ENCODE results near the gene AP5Z1.
A peak's percentile ranks its signal among the peaks of the same experiment; 100 is the strongest.
"Not testable (repeated sequence)": the region's sequence is repeated elsewhere in the genome, so short reads cannot be mapped to it uniquely, and the experiment has no call there.

AP5Z1 gene

DNA sequence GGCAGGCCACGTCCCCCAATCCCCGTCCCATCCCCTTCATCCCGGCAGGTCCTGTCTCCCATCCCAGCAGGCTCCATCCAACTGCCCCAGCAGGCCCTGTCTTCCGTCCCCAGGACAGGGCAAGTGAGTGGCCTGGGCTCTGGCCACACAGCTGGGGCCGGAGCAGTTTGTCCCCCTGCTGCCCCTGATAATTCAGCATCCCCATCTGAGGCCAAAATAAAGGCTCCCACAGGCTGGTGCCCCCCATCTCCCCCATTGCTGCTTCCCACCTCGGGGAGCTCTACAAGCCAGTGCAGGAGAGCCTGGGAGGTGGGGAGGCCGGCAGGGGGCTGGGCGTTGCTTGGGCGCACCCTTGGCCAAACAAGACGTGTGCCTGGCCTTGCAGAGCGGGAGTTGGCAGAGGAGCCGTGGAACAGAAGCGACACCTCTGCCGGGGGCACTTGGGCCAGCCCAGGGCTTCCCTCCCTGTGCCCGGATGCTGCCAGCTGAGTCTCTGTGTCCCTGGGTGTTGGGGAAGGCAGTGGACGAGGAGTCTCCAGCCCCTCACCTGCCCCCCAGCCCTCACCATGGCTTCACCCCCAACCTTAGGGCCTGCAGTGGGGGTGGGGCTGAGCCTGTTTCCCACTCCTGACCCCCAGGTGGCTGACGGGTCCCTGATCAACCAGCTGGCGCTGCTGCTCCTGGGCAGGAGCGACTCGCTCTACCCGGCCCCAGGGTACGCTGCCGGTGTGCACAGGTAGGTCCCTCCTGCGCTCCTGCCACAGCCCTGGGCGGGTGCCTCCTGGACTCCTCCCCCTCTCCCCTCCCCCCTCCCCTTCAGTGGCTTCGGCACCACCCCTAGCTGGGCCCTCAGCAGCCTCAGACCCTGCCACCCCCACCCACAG lies 14.0 kb downstream of the AP5Z1 start:
- DNase-seq = no peak

DNA sequence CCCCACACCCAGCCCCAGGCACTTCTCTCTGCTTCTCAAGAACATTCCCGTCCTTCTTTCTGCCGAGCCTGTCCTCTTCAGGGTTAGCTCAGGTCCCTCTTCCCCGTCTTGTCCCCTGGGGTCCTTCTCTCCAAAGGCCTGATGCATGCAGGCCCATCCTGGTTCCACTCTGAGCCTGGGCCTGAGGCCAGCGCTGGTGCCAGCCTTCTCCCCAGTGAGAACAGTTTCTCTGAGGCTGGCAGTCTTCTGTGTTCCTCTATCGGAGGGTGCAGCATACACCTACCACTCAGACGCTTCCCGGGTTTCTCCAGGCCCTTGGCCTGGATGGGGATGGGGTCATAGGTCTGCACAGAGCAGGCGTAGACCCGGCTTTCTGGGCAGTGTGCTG lies 14.6 kb downstream of the AP5Z1 start:
- no peak for DNase-seq

DNA sequence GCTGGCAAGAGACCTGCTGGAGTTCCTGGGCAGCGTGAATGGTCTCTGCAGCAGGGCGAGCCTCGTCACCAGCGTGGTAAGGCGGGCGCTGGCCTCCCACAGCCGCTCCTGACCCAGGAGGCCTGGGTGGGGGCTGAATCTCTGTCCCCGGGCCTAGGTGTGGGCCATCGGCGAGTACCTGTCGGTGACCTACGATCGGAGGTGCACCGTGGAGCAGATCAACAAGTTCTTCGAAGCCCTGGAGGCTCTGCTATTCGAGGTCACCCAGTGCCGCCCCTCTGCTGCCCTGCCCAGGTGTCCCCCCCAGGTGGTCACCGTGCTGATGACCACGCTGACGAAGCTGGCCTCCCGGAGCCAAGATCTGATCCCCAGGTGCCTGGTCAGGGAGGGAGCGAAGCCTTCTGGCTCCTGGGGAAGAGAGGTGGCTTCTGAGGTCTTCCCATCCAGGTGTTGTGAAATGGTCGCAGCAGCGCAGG lies 15.1 kb downstream of the AP5Z1 start:
- DNase-seq = no peak

DNA sequence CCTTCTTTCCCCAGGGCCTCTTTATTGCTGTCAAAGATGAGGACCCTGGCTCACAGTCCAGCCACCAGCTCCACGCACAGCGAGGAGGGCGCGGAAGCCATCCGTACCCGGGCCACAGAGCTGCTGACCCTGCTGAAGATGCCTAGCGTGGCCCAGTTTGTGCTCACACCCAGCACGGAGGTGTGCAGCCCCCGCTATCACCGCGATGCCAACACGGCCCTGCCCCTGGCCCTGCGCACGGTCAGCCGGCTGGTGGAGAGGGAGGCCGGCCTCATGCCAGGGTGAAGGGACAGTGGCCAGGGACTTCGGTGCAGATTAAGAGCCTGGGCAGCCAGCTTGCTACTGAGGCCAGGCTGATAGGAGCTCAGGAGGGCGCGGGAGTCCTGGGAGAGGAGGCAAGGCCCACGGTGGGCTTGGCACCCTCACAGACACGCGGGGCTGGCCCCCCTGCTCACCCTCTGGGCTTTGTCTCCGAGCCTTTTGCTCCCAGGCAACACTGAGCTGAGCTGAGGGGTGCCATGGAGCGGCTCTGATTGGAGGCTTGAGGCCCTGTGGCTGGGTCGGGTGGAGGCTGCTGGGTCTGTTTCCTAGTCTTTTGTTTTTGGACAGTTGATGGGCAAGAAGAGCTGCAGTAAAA lies 15.8 kb downstream of the AP5Z1 start:
- DNase-seq = no peak

DNA sequence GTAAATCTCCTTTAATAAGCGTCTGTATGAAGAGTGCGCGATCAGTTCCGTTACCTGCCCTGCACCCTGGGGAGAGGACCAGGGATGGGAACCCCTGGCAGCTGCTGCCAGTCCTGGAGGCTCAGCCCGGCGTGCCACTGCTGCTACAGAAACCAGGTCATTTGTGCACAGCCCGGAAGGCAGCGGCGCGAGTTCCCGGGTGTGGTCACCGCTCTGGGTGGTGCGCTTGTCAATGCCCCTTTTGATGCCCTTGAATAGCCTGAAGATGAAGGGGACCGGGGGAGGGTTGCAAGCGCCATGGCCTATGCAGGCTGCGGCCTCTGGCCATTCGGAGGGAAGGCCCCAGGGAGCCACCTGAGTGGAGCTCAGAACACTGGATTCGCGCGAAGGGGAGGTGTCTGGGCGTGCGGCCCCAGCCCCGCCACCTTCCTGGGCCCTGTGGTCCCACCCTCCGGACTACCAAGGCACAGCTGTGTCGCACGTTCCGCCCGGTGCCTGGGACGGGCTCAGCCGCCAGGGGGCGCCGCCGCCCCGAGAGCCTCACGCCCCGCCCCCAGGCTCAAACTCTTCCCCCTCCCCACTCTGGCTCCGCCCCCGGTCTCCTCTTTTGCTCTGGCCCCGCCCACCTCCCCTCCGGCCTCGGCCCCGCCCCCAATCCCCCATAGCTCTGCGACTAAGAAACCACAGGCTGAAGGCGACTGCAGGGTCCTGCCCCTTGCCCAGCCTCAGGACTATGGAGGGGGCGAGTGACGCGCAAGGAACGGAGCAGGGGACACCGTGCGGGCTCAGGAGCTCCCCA lies 16.5 kb downstream of the AP5Z1 start:
- DNase-seq = peak; percentile 89 to 91

DNA sequence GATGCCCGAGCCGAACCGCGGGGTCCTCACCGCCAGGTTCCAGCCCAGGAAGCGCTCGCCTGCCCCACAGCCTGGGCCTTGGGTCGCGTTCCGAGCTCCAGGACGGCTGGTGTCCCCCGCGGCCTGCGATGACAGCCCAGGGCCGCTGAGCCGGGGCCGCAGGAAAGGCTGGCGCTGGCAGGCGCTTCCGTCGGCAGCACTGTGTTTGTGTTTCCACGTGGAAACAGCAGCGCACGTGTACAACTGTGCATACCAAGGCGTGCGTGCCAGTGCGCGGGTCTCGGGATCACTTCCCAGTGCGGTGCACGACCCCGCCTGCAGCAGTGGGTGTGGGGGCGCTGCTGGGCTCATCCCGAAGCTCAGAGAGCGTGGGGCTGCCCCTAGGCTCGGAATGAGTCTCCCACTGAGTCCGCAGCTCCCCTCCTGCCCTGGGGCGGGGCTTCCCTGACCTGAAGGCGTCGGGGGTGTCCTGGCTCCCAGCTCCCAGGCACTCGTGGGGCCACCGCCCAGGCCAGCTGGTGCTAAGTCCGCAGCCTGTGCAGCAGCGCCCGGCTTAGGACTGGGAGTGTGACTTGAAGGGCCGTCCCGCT lies 17.2 kb downstream of the AP5Z1 start:
- peak in 1 of 2 experiments; percentile 34 for DNase-seq

DNA sequence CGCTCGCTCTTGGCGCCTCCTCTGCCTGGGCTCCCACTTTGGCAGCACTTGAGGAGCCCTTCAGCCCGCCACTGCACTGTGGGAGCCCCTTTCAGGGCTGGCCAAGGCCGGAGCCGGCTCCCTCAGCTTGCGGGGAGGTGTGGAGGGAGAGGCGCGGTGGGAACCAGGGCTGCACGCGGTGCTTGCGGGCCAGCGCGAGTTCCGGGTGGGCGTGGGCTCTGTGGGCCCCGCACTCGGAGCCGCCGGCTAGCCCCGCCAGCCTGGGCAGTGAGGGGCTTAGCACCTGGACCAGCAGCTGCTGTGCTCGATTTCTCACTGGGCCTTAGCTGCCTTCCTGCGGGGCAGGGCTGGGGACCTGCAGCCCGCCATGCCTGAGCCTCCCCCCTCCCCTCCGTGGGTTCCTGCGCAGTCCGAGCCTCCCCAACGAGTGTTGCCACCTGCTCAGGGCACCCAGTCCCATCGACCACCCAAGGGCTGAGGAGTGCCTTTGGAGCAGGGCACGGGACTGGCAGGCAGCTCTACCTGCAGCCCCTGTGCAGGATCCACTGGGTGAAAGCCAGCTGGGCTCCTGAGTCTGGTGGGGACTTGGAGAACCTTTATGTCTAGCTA lies 18.1 kb downstream of the AP5Z1 start:
- DNase-seq = not testable (repeated sequence)

DNA sequence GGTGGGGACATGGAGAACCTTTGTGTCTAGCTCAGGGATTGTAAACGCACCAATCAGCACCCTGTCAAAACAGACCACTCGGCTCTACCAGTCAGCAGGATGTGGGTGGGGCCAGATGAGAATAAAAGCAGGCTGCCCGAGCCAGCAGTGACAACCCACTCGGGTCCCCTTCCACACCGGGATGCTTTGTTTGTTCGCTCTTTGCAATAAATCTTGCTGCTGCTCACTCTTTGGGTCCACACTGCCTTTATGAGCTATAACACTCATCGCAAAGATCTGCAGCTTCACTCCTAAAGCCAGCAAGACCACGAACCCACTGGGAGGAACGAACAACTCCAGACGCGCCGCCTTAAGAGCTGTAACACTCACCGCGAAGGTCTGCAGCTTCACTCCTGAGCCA lies 18.7 kb downstream of the AP5Z1 start:
- not testable (repeated sequence) for DNase-seq

DNA sequence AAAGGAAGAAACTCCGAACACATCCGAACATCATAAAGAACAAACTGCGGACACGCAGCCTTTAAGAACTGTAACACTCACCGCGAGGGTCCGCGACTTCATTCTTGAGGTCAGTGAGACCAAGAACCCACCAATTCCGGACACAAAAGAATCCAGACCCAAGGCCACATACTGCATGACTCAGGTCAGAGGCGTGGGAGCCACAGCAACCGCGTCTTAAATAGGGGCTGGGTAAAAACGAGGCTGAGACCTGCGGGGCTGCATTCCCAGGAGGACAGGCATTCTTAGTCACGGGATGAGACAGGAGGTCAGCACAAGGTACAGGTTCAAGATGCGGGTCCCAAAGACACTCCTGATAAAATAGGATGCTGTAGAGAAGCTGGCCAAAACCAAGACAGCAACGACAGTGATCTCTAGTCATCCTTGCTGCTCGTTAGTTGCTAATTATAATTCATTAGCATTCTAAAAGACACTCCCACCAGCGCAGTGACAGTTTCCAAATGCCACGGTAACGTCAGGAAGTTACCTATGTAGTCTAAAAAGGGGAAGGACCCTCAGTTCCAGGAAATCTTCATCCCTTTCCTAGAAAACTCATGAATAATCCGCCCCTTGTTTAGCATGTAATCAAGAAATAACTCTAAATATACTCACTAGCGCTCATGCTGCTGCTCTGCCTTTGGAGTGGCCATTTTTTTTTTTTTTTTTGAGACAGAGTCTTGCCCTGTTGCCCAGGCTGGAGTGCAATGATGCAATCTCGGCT lies 19.3 kb downstream of the AP5Z1 start:
- no peak for DNase-seq

DNA sequence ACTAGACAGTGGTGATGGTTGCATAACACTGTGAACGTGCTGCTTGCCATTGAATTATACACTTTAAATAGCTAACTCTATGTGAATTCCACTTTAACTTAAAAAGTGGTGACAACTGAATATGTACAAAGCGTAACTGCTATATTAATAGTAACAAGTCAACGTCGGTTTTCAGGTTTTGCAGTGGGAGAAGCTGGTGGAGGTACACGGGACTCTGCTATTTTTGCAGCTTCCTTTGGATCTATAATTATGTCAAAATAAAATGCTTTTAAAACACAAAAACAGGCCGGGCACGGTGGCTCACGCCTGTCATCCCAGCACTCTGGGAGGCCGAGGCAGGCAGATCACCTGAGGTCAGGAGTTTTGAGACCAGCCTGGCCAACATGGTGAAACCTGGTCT lies 21.0 kb downstream of the AP5Z1 start:
- DNase-seq = no peak

DNA sequence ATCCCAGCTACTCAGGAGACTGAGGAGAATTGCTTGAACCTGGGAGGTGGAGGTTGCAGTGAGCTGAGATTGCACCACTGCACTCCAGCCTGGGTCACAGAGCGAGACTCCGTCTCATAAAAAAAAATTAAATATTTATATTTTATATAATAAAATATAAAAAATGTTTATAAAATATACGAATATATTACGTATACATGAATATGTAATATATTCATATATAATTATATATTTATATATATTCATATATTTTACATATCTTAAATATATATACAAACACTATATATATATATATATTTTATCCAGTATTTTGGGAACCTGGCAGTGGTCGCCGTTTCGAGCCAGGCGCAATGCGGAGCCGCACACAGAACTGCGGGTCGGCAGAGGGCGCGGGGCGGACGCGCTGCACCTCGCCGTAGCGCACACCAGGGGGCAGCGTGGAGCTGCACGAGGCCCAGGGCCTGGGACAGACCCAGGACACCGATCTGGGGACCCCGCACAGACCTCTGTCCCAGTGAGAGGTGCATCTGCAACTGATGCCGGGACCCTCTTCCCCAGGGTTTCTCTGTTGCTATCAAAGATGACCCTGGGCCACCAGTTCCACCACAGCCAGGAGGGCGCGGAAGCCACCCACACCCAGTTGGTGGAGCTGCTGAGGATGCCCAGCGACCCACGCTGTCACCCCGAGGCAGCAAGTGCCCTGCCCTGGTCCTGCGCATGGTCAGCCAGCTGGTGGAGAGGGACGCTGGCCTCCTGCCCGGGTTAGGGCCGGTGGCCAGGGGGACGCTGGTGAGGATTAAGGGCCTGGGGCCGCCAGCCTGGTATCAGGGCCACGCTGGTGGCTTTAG lies 22.7 kb downstream of the AP5Z1 start:
- DNase-seq = peak; percentile 82 to 85

DNA sequence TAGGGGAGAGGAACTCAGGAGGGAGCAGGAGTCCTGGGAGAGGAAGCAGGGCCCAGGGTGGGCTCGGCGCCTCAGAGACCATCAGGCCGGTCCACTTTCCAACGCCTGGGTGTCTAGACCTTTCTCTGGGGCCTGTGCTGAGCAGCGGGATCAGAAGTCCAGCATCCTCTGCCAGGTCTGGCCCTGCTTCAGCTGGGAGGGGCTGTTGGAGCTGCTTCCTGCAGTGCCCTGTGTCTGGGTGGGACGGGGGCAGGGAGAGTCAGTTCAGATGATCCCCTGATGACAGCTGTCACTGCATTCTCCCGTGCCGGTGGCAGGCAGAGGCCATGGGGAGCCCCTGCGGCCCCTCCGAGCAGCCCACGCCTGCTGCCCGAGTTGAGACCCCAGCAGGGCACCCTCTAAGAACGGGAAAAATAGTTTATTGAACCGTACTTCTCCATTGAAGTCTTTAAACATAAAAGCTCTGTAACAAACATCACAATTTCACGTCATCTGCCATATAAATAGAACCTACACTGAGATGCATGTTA lies 23.3 kb downstream of the AP5Z1 start:
- DNase-seq = no peak

DNA sequence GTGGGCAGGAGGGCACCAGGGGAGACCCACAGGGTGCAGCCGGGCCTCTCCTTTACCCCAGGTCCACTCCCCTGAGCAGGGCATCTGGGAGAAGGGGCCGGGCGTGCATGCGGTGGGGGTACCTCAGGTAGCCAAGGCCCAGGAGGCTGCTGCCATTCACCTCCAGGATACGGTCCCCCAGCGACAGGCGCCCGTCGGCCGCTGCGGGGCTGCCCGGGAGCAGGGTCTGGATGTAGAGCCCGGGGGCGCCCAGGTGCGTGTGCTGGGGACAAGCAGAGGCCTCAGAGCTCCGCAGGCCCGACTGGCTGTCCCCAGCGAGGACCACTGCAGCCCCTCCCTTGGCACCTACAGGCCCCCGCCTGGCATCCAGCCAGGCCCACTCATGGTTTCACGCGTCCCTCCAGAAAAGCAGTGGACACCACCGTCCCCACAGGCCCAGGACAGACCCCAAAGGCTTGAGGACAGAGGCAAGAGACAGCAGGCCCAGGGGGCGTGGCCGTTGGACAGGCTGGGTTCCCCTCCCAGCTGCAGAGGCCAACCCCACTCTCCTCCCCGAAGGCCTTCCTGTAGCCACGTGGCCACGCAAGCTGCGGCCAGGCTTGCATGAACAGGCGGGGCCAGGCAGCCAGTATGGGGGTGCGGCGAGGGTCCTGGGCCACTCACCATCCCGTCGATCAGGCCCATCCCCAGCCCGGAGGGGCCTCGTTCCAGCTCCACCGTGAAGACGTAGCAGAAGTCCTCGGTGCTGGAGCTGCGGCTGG lies 24.3 kb downstream of the AP5Z1 start:
- no peak for DNase-seq

DNA sequence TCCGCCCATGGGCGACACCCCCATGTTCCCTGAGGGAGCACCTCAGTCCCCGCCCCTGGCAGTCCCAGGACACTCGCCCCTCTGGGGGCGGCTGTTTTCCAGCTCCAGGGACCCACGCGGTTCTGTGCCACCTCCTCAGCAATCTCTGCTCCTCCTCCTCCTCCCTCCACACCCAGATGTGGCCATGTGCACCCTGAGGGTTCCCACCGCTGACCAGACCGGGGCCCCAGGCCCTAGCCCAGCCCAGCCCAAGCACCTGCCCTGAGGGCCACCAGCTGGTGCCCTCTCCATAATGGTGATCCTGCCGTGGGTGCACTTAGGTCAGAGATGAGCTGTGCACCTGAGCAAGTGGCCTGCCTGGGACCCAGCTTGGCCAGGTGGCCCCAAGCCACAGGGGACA lies 25.1 kb downstream of the AP5Z1 start:
- DNase-seq = no peak

DNA sequence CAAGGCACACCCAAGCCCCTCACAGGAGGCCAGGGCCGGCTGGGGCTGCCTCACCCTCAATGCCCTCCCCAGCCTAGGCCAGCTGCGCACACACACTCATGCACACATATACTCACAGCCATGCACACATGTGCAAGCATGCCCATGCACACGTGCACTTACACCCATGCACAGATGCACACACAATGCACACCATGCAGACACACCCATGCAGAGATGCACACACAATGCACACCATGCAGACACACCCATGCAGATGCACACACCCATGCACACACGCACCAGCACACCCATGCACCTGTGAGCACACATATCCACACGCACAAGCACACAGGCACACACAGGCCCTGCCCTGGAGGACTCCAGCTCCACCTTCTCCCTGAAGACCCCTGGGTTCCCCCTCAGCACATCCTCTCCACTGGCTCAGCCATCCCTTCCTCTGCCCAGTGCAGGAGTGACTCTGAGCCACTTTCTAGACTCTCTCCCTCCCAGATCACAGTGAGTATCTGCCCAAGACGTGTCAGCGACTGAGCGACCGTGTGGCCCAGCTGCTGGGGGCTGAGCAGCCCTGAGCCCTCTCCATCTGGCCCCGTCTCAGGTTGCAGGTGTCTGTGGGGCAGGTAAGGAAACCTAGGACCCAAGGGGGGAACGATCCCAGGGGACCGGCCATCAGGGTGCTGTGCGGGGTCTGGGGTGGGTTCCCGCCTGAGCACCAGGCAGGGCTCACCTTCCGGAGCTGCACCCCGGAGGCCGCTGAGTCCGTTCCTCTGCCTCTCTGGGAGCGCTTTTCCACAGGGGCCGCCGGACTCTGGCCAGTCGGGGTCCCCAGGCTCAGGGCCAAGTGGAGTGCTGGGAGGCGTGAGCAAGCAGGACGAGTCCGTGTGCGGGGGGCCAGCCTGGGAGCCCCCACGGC lies 25.8 kb downstream of the AP5Z1 start:
- DNase-seq = no peak

DNA sequence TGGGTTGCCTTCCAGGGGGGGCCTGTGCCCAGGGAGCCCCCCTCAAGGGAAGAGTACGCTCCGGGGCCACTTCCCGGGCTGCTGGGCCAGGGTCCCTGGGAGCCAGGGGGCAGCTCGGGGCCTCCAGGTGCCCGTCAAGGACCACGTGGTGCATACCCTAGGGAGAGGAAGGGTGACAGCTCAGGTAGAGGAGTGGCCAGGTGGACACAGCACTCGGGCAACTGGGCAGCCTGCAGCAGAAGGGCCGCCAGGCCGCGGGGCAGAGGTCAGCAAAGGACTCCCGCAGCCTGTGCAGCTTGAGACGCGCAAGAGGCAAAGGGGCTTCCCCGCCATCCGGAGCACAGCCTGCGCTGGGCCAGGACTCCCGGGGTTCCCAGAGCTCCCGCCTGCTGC lies 26.4 kb downstream of the AP5Z1 start:
- no peak for DNase-seq

DNA sequence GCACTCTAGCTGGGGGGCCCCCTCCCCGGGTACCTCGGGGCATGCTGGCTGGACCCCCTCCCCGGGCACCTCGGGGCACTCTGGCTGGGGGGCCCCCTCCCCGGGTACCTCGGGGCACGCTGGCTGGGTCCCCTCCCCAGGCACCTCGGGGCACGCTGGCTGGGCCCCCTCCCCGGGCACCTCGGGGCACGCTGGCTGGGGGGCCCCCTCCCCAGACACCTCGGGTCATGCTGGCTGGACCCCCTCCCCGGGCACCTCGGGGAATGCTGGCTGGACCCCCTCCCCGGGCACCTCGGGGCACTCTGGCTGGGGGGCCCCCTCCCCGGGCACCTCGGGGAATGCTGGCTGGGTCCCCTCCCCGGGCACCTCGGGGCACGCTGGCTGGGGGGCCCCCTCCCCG lies 27.2 kb downstream of the AP5Z1 start:
- DNase-seq = not testable (repeated sequence)

DNA sequence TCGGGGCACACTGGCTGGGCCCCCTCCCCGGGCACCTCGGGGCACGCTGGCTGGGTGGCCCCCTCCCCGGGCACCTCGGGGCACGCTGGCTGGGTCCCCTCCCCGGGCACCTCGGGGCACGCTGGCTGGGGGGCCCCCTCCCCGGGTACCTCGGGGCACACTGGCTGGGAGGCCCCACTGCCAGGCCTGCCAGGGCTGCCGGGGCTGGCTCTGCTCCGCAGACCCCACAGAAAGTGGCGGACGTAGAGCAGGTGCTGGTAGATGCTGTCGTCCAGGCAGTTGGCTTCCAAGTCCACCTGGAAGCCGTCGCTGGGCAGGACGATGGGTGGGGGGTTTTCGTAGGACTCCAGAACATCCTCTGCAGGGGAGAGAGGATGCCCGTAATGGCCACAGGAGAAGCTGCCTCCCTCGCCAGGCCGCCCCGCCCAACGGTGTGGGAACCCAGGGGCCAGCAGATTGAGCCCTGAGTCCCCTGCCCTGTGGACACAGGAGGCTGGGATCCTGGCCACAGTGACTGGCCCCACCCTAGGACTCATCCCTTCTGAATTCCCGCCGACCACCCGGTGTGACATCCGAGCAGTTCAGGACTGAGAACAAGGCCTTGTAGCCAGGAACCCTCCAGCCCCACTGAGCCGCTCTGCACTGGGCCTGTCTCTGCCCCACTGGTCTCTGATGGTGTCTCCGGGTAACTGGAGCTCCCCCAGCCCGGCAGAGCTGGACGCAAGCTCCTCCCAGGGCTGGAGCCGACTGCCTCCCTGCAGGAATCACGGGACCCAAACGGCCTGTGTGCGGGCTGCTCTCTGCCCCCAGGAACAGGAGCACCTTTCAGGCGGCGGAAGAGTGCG lies 28.2 kb downstream of the AP5Z1 start:
- no peak for DNase-seq

Data from activated T-cell treated with anti-CD3 and anti-CD28 coated beads, Interleukin-2, amount 50 U/mL, for 48 hours (primary cell).